Thyroid gland (tissue), 4 donors: ENCODE results near the gene ZNF138. TPM values are rescaled to one million over a fixed set of nuclear protein-coding genes. Genes with fewer than 3 reads are reported as not detected.
"Not testable (repeated sequence)": the region's sequence is repeated elsewhere in the genome, so short reads cannot be mapped to it uniquely, and the experiment has no call there.

Experiments used
- DNase-seq, 2 donors: peaks; one replicate each; pipeline ENCODE4 v3.0.0-alpha.2; 2019
- H3K27ac ChIP-seq, 3 donors: fragments of 200-600 bp; sonication (generic); 1 replicate in 2 of 3; 2 replicates in 1 of 3; pipeline ENCODE4 v1.5.1; 2016 to 2019; ENCODE audit warnings: mild to moderate bottlenecking in 1 of 3, moderate library complexity in 1 of 3
- H3K27me3 ChIP-seq: fragments of 200-600 bp; sonication (generic); one replicate; pipeline ENCODE4 v1.5.1; 2019
- H3K36me3 ChIP-seq, 2 donors: fragments of 200-600 bp; sonication (generic); one replicate each; pipeline ENCODE4 v1.5.1; 2016 to 2019
- H3K4me1 ChIP-seq, 2 donors: fragments of 200-600 bp; sonication (generic); one replicate each; pipeline ENCODE4 v1.5.1; 2017 to 2019
- H3K4me3 ChIP-seq, 3 donors: fragments of 200-600 bp; sonication (generic); replicated peaks in 1 of 3; 1 replicate in 2 of 3; 2 replicates in 1 of 3; pipeline ENCODE4 v1.5.1; 2016; ENCODE audit warnings: mild to moderate bottlenecking in 1 of 3
- H3K9me3 ChIP-seq: fragments of 200-600 bp; sonication (generic); one replicate; pipeline ENCODE4 v1.5.1; 2017
- POLR2A ChIP-seq, 2 donors: fragments of 450-650 bp; IDR thresholded peaks; one replicate each; pipeline ENCODE4 v1.6.1; 2017; ENCODE audit warnings: antibody characterized with exemption in 2 of 2, mild to moderate bottlenecking in 2 of 2, moderate library complexity in 1 of 2
- WGBS, 2 donors: methylation state at CpG; one replicate each; pipeline ENCODE4 v1.1.5; 2017; 5-methylcytosine and 5-hydroxymethylcytosine counted together
- intact Hi-C: fragments of 100-400 bp; cut with DNase I; formaldehyde crosslinking; loops from one replicate; pipeline ENCODE4 v1.15.1; 2023
- total RNA-seq, 4 donors: library from RNA; depleted of rRNA; stranded (reverse); fragments of >200 nt; gene quantifications; one replicate each; pipeline ENCODE4 v1.2.3, GENCODE V29; 2016
- TF ChIP-seq, protein P1 (sequence below), 6 experiments: fragments of 200-600 bp in 3 of 6; fragments of 450-650 bp in 3 of 6; sonication (generic) in 3 of 6; IDR thresholded peaks; one replicate each; pipeline ENCODE4 v1.5.1; 2016 to 2019; ENCODE audit warnings: antibody characterized with exemption in 6 of 6, mild to moderate bottlenecking in 2 of 6, inconsistent platforms in 1 of 6, moderate library complexity in 1 of 6

ZNF138 gene
- total RNA-seq, 4 donors from 2014 or later = 13.3 to 30.5 (median 21.8) TPM

GRCh38 chr7:64758151-64758550 is 36.1 kb upstream of the ZNF138 start:
- Histone ChIP-seq H3K4me3 (no peak overlapping the region), H3K9me3 (no peaks in the 10 kb centered on the region), H3K4me1 (no peaks in the 10 kb centered on the region), H3K27ac (no peak overlapping the region), H3K36me3 (no peaks in the 10 kb centered on the region), H3K27me3 (no peaks in the 10 kb centered on the region)
- intact Hi-C loops = no loop called here
- 58 to 70% methylated on average over 3 of the region's 3 CpGs for WGBS, 2 donors
- TF ChIP-seq, protein P1, sequence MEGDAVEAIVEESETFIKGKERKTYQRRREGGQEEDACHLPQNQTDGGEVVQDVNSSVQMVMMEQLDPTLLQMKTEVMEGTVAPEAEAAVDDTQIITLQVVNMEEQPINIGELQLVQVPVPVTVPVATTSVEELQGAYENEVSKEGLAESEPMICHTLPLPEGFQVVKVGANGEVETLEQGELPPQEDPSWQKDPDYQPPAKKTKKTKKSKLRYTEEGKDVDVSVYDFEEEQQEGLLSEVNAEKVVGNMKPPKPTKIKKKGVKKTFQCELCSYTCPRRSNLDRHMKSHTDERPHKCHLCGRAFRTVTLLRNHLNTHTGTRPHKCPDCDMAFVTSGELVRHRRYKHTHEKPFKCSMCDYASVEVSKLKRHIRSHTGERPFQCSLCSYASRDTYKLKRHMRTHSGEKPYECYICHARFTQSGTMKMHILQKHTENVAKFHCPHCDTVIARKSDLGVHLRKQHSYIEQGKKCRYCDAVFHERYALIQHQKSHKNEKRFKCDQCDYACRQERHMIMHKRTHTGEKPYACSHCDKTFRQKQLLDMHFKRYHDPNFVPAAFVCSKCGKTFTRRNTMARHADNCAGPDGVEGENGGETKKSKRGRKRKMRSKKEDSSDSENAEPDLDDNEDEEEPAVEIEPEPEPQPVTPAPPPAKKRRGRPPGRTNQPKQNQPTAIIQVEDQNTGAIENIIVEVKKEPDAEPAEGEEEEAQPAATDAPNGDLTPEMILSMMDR (IDR thresholded peaks at IDR 0.05) = no peak
- no peak for TF ChIP-seq POLR2A (IDR thresholded peaks at IDR 0.05)
- no peak for DNase-seq

- intact Hi-C loops = no loop called here
- Histone ChIP-seq H3K27ac (no peak overlapping the region), H3K9me3 (no peaks in the 10 kb centered on the region), H3K4me3 (no peak overlapping the region), H3K36me3 (no peaks in the 10 kb centered on the region), H3K27me3 (no peaks in the 10 kb centered on the region), H3K4me1 (no peaks in the 10 kb centered on the region)
- no peak for DNase-seq
- TF ChIP-seq POLR2A (IDR thresholded peaks at IDR 0.05) = no peak
- TF ChIP-seq, protein P1 (IDR thresholded peaks at IDR 0.05) = no peak
Observed at GRCh38 chr7:64768824-64769223, 25.4 kb upstream of the ZNF138 start.

- Histone ChIP-seq H3K27me3 (no peaks in the 10 kb centered on the region), H3K4me3 (no peak overlapping the region), H3K27ac (no peak overlapping the region), H3K4me1 (no peaks in the 10 kb centered on the region), H3K9me3 (no peaks in the 10 kb centered on the region), H3K36me3 (no peaks in the 10 kb centered on the region)
- TF ChIP-seq POLR2A (IDR thresholded peaks at IDR 0.05) = no peak
- TF ChIP-seq, protein P1 (IDR thresholded peaks at IDR 0.05) = no peak
- WGBS, 2 donors = 85 to 95% methylated on average over 2 of the region's 2 CpGs
- intact Hi-C loops = no loop called here
- no peak for DNase-seq
Observed at GRCh38 chr7:64774204-64774842, 19.9 kb upstream of the ZNF138 start.

DNA sequence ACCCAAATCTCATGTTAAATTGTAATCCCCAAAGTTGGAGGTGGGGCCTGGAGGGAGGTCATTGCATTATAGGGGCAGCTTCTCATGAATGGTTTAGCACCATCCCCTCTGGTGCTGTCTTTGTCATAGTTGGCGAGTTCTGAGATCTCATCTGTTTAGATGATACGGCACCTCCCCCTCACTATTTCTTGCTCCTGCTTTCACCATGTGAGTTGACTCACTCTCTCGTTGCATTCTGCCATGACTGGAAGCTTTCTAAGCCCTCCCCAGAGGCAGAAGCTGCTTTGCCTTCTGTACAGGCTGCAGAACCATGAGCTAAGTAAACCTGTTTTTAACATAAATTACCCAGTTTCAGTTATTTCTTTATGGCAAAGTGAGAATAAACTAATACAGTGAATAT is 18.9 kb upstream of the ZNF138 start:
- WGBS, 2 donors = 80 to 89% methylated on average over 3 of the region's 3 CpGs
- no peak overlapping the region for H3K27ac ChIP-seq
- TF ChIP-seq, protein P1 (IDR thresholded peaks at IDR 0.05) = no peak
- TF ChIP-seq POLR2A (IDR thresholded peaks at IDR 0.05) = no peak
- no peaks in the 10 kb centered on the region for H3K36me3 ChIP-seq
- H3K9me3 ChIP-seq = no peaks in the 10 kb centered on the region
- no peak overlapping the region for H3K4me3 ChIP-seq
- H3K27me3 ChIP-seq = no peaks in the 10 kb centered on the region
- no peak for DNase-seq
- no peaks in the 10 kb centered on the region for H3K4me1 ChIP-seq
- intact Hi-C loops = no loop called here

- WGBS, 2 donors = 63 to 78% methylated on average over 4 to 14 of the region's 23 CpGs
- H3K9me3 ChIP-seq, DNase-seq, H3K4me1 ChIP-seq, H3K4me3 ChIP-seq, intact Hi-C loops, H3K36me3 ChIP-seq, H3K27me3 ChIP-seq, H3K27ac ChIP-seq: not testable (repeated sequence)
Observed at GRCh38 chr7:64784842-64785241, 9.4 kb upstream of the ZNF138 start.

DNA sequence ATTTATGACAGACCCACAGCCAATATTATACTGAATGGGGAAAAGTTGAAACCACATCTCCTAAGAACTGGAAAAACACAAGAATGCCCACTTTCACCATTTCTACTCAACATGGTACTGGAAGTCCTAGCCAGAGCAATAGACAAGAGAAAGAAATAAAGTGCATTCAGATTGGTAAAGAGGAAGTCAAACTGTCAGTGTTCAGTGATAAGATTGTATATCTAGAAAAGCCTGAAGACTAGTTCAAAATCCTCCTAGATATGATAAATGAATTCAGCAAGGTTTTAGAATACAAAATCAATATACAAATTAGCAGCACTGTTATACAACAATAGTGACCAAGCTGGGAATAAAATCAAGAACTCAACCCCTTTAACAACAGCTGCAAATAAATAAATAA is 6.9 kb upstream of the ZNF138 start:
- Histone ChIP-seq H3K4me1 (no peaks in the 10 kb centered on the region), H3K27ac (no peak overlapping the region), H3K36me3 (no peaks in the 10 kb centered on the region), H3K27me3 (no peaks in the 10 kb centered on the region), H3K9me3 (no peaks in the 10 kb centered on the region), H3K4me3 (no peak overlapping the region)
- intact Hi-C loops = no loop called here
- TF ChIP-seq POLR2A (IDR thresholded peaks at IDR 0.05) = no peak
- TF ChIP-seq, protein P1 (IDR thresholded peaks at IDR 0.05) = no peak
- DNase-seq = no peak

DNA sequence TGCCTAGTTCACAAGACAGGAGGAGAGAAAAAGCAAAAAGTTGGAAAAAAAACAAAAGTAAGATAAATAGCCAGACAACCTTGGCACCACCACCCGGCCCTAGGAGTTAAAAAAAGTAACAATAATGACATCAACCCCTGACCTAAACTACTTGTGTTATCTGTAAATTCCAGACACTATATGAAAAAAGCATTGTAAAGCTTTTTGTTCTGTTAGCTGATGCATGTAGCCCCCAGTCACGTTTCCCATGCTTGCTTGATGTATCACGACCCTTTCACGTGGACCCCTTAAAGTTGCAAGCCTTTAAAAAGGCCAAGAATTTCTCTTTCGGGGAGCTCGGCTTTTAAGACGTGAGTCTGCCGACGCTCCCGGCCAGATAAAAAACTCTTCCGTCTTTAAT is 5.0 kb upstream of the ZNF138 start:
- 66 to 69% methylated on average over 11 of the region's 11 CpGs for WGBS, 2 donors
- intact Hi-C loops, H3K27me3 ChIP-seq, H3K27ac ChIP-seq, DNase-seq, H3K9me3 ChIP-seq, H3K4me1 ChIP-seq, H3K4me3 ChIP-seq, H3K36me3 ChIP-seq: not testable (repeated sequence)
